Measurements from ENCODE around the gene RFLNA.

Gene RFLNA

GRCh38 chr12:124302807-124303578, 8.1 kb downstream of the RFLNA start:
- DNase-seq (ENCODE audit: extremely low read depth in 1 of 2, low read depth in 1 of 2) = no peak

GRCh38 chr12:124303579-124304313, 8.9 kb downstream of the RFLNA start:
- no peak for DNase-seq (ENCODE audit: extremely low read depth in 1 of 2, low read depth in 1 of 2)

- no peak for DNase-seq (ENCODE audit: extremely low read depth in 1 of 2, low read depth in 1 of 2)
Observed at GRCh38 chr12:124304314-124304790, 9.5 kb downstream of the RFLNA start.

GRCh38 chr12:124305136-124305535, 10.2 kb downstream of the RFLNA start:
- no peak for DNase-seq (ENCODE audit: extremely low read depth in 1 of 2, low read depth in 1 of 2)

GRCh38 chr12:124305776-124306685, 11.1 kb downstream of the RFLNA start:
- no peak for DNase-seq (ENCODE audit: extremely low read depth in 1 of 2, low read depth in 1 of 2)

GRCh38 chr12:124306686-124307555, 12.0 kb downstream of the RFLNA start:
- no peak for DNase-seq (ENCODE audit: extremely low read depth in 1 of 2, low read depth in 1 of 2)

- no peak for DNase-seq (ENCODE audit: extremely low read depth in 1 of 2, low read depth in 1 of 2)
Observed at GRCh38 chr12:124307556-124307825, 12.6 kb downstream of the RFLNA start.

- DNase-seq (ENCODE audit: extremely low read depth in 1 of 2, low read depth in 1 of 2) = no peak
Observed at GRCh38 chr12:124308741-124309140, 13.8 kb downstream of the RFLNA start.

- DNase-seq (ENCODE audit: extremely low read depth in 1 of 2, low read depth in 1 of 2) = no peak
Observed at GRCh38 chr12:124309231-124309630, 14.3 kb downstream of the RFLNA start.

GRCh38 chr12:124309744-124310143, 14.9 kb downstream of the RFLNA start:
- DNase-seq (ENCODE audit: extremely low read depth in 1 of 2, low read depth in 1 of 2) = no peak

GRCh38 chr12:124310178-124310577, 15.3 kb downstream of the RFLNA start:
- no peak for DNase-seq (ENCODE audit: extremely low read depth in 1 of 2, low read depth in 1 of 2)

GRCh38 chr12:124310785-124311184, 15.9 kb downstream of the RFLNA start:
- DNase-seq (ENCODE audit: extremely low read depth in 1 of 2, low read depth in 1 of 2) = no peak

- DNase-seq (ENCODE audit: extremely low read depth in 1 of 2, low read depth in 1 of 2) = no peak
Observed at GRCh38 chr12:124311292-124312109, 16.6 kb downstream of the RFLNA start.

- DNase-seq (ENCODE audit: extremely low read depth in 1 of 2, low read depth in 1 of 2) = no peak
Observed at GRCh38 chr12:124312601-124313000, 17.7 kb downstream of the RFLNA start.

GRCh38 chr12:124314207-124314606, 19.3 kb downstream of the RFLNA start:
- DNase-seq (ENCODE audit: extremely low read depth in 1 of 2, low read depth in 1 of 2) = no peak

- no peak for DNase-seq (ENCODE audit: extremely low read depth in 1 of 2, low read depth in 1 of 2)
Observed at GRCh38 chr12:124314766-124315165, 19.9 kb downstream of the RFLNA start.

GRCh38 chr12:124315372-124316044, 20.6 kb downstream of the RFLNA start:
- no peak for DNase-seq (ENCODE audit: extremely low read depth in 1 of 2, low read depth in 1 of 2)

- no peak for DNase-seq (ENCODE audit: extremely low read depth in 1 of 2, low read depth in 1 of 2)
Observed at GRCh38 chr12:124316257-124316900, 21.5 kb downstream of the RFLNA start.

GRCh38 chr12:124317400-124317799, 22.5 kb downstream of the RFLNA start:
- DNase-seq (ENCODE audit: extremely low read depth in 1 of 2, low read depth in 1 of 2) = no peak
